ENCODE results near the gene EMP2.

GRCh38 chr16:10490141-10490540 lies 90.3 kb downstream of the EMP2 start:
- TF ChIP-seq, protein P1, sequence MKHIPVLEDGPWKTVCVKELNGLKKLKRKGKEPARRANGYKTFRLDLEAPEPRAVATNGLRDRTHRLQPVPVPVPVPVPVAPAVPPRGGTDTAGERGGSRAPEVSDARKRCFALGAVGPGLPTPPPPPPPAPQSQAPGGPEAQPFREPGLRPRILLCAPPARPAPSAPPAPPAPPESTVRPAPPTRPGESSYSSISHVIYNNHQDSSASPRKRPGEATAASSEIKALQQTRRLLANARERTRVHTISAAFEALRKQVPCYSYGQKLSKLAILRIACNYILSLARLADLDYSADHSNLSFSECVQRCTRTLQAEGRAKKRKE (CRISPR knock-in tag; IDR thresholded peaks at IDR 0.05; ENCODE audit: low read depth), result no peak
- TF ChIP-seq POLR2A (IDR thresholded peaks at IDR 0.05; ENCODE audit: low read length) (no peak), FOSL2 (IDR thresholded peaks at IDR 0.05) (no peak), FOSL2 (CRISPR knock-in tag; IDR thresholded peaks at IDR 0.05) (no peak), ZSCAN20 (CRISPR knock-in tag; IDR thresholded peaks at IDR 0.05) (no peak), BHLHE40 (IDR thresholded peaks at IDR 0.05; ENCODE audit: low read depth, low read length) (no peak)
- TF ChIP-seq, protein P2, sequence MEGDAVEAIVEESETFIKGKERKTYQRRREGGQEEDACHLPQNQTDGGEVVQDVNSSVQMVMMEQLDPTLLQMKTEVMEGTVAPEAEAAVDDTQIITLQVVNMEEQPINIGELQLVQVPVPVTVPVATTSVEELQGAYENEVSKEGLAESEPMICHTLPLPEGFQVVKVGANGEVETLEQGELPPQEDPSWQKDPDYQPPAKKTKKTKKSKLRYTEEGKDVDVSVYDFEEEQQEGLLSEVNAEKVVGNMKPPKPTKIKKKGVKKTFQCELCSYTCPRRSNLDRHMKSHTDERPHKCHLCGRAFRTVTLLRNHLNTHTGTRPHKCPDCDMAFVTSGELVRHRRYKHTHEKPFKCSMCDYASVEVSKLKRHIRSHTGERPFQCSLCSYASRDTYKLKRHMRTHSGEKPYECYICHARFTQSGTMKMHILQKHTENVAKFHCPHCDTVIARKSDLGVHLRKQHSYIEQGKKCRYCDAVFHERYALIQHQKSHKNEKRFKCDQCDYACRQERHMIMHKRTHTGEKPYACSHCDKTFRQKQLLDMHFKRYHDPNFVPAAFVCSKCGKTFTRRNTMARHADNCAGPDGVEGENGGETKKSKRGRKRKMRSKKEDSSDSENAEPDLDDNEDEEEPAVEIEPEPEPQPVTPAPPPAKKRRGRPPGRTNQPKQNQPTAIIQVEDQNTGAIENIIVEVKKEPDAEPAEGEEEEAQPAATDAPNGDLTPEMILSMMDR (IDR thresholded peaks at IDR 0.05), result no peak
- TF ChIP-seq, protein P3, sequence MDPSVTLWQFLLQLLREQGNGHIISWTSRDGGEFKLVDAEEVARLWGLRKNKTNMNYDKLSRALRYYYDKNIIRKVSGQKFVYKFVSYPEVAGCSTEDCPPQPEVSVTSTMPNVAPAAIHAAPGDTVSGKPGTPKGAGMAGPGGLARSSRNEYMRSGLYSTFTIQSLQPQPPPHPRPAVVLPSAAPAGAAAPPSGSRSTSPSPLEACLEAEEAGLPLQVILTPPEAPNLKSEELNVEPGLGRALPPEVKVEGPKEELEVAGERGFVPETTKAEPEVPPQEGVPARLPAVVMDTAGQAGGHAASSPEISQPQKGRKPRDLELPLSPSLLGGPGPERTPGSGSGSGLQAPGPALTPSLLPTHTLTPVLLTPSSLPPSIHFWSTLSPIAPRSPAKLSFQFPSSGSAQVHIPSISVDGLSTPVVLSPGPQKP (IDR thresholded peaks at IDR 0.05; ENCODE audit: low read depth, low read length), result no peak

Measured in A549 (cell line).